SK-N-SH (cell line): ENCODE measurements around the gene GPR161.

Source experiments
- CHD2 ChIP-seq: fragments of 150-350 bp; IDR thresholded peaks from 2 replicates; pipeline ENCODE4 v1.6.1; 2018; ENCODE audit warnings: low read length; ENCODE audit not compliant: partially characterized antibody
- EZH2phosphoT487 ChIP-seq: fragments of 200-600 bp; sonication (generic); IDR thresholded peaks from 2 replicates; pipeline ENCODE4 v1.6.1; 2017; ENCODE audit warnings: low read depth, mixed run types, mild to moderate bottlenecking, antibody characterized with exemption, moderate library complexity, borderline replicate concordance
- GABPA ChIP-seq: IDR thresholded peaks from 2 replicates; pipeline ENCODE4 v1.4.0; 2012; ENCODE audit warnings: low read depth, mild to moderate bottlenecking
- MXI1 ChIP-seq: IDR thresholded peaks from 2 replicates; pipeline ENCODE4 v1.6.1; 2012; ENCODE audit warnings: mild to moderate bottlenecking, low read depth, low read length, improper control_type of control experiment
- NFIC ChIP-seq: IDR thresholded peaks from 2 replicates; pipeline ENCODE4 v1.4.0; 2012; ENCODE audit warnings: borderline replicate concordance
- NRF1 ChIP-seq: IDR thresholded peaks from 2 replicates; pipeline ENCODE4 v1.6.1; 2012; ENCODE audit warnings: low read depth, mild to moderate bottlenecking, low read length
- POLR2AphosphoS5 ChIP-seq: IDR thresholded peaks from 2 replicates; pipeline ENCODE4 v1.6.1; 2012; ENCODE audit warnings: low read depth, low read length
- RAD21 ChIP-seq: IDR thresholded peaks from 2 replicates; pipeline ENCODE4 v1.6.1; 2012; ENCODE audit warnings: mild to moderate bottlenecking, low read length
- TAF1 ChIP-seq: IDR thresholded peaks from 2 replicates; pipeline ENCODE4 v1.6.1; 2012; ENCODE audit warnings: low read depth, mild to moderate bottlenecking, low read length, moderate library complexity, borderline replicate concordance
- TF ChIP-seq, protein P1 (sequence below): IDR thresholded peaks from 2 replicates; pipeline ENCODE4 v1.4.0; 2012; ENCODE audit warnings: low read depth, borderline replicate concordance
- TF ChIP-seq, protein P2 (sequence below): fragments of 200-600 bp; sonication (generic); IDR thresholded peaks from 2 replicates; pipeline ENCODE4 v1.6.1; 2017; ENCODE audit warnings: antibody characterized with exemption, mild to moderate bottlenecking, moderate library complexity
- TF ChIP-seq, protein P3 (sequence below): IDR thresholded peaks from 2 replicates; pipeline ENCODE4; 2012
- TF ChIP-seq, protein P4 (sequence below): IDR thresholded peaks from 2 replicates; pipeline ENCODE4 v1.4.0; 2012; ENCODE audit warnings: low read depth
- TF ChIP-seq, protein P5 (sequence below): IDR thresholded peaks from 2 replicates; pipeline ENCODE4 v1.4.0; 2012; ENCODE audit warnings: low read depth, borderline replicate concordance

DNA sequence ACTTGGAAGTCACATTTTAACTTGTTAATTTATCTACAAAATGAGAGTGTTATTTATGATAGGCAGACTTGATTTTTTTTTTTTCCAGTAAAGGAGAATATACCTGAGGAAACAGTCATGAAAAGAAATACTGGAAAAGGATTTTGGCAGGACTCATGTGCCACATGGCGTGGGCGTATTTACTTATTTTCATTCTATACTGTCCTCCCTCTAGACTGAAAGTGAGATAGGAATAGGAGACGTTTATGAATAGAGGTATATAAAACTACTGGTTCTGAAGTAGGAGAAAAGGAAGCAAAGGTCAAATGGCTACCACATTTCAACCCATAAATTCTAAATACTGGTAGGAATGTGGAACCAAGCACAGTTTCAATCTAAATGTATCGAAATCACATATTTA lies 105.1 kb downstream of the GPR161 start:
- TF ChIP-seq, protein P1, sequence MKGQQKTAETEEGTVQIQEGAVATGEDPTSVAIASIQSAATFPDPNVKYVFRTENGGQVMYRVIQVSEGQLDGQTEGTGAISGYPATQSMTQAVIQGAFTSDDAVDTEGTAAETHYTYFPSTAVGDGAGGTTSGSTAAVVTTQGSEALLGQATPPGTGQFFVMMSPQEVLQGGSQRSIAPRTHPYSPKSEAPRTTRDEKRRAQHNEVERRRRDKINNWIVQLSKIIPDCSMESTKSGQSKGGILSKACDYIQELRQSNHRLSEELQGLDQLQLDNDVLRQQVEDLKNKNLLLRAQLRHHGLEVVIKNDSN = no peak
- TF ChIP-seq, protein P2, sequence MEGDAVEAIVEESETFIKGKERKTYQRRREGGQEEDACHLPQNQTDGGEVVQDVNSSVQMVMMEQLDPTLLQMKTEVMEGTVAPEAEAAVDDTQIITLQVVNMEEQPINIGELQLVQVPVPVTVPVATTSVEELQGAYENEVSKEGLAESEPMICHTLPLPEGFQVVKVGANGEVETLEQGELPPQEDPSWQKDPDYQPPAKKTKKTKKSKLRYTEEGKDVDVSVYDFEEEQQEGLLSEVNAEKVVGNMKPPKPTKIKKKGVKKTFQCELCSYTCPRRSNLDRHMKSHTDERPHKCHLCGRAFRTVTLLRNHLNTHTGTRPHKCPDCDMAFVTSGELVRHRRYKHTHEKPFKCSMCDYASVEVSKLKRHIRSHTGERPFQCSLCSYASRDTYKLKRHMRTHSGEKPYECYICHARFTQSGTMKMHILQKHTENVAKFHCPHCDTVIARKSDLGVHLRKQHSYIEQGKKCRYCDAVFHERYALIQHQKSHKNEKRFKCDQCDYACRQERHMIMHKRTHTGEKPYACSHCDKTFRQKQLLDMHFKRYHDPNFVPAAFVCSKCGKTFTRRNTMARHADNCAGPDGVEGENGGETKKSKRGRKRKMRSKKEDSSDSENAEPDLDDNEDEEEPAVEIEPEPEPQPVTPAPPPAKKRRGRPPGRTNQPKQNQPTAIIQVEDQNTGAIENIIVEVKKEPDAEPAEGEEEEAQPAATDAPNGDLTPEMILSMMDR = no peak
- TF ChIP-seq TAF1 (no peak), MXI1 (no peak), NFIC (no peak), EZH2phosphoT487 (no peak), GABPA (no peak), RAD21 (no peak), POLR2AphosphoS5 (no peak), NRF1 (no peak), CHD2 (no peak)
- TF ChIP-seq, protein P3, sequence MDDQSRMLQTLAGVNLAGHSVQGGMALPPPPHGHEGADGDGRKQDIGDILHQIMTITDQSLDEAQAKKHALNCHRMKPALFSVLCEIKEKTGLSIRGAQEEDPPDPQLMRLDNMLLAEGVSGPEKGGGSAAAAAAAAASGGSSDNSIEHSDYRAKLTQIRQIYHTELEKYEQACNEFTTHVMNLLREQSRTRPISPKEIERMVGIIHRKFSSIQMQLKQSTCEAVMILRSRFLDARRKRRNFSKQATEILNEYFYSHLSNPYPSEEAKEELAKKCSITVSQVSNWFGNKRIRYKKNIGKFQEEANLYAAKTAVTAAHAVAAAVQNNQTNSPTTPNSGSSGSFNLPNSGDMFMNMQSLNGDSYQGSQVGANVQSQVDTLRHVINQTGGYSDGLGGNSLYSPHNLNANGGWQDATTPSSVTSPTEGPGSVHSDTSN = no peak
- TF ChIP-seq, protein P4, sequence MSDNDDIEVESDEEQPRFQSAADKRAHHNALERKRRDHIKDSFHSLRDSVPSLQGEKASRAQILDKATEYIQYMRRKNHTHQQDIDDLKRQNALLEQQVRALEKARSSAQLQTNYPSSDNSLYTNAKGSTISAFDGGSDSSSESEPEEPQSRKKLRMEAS = no peak
- TF ChIP-seq, protein P5, sequence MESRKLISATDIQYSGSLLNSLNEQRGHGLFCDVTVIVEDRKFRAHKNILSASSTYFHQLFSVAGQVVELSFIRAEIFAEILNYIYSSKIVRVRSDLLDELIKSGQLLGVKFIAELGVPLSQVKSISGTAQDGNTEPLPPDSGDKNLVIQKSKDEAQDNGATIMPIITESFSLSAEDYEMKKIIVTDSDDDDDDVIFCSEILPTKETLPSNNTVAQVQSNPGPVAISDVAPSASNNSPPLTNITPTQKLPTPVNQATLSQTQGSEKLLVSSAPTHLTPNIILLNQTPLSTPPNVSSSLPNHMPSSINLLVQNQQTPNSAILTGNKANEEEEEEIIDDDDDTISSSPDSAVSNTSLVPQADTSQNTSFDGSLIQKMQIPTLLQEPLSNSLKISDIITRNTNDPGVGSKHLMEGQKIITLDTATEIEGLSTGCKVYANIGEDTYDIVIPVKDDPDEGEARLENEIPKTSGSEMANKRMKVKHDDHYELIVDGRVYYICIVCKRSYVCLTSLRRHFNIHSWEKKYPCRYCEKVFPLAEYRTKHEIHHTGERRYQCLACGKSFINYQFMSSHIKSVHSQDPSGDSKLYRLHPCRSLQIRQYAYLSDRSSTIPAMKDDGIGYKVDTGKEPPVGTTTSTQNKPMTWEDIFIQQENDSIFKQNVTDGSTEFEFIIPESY = no peak
